ENCODE measurements around the gene KCNMA1.

GRCh38 chr10:77286531-77287508 lies 350.8 kb downstream of the KCNMA1 start:
- TF ChIP-seq CTCF (IDR thresholded peaks at IDR 0.05; ENCODE audit: poor library complexity, severe bottlenecking) (no peak), POLR2AphosphoS5 (IDR thresholded peaks at IDR 0.05) (no peak), TAF1 (IDR thresholded peaks at IDR 0.05; ENCODE audit: low read depth) (no peak), EZH2 (IDR thresholded peaks at IDR 0.05; ENCODE audit: borderline replicate concordance, insufficient read depth, low read length, poor library complexity, severe bottlenecking) (no peak), REST (IDR thresholded peaks at IDR 0.05; ENCODE audit: borderline replicate concordance) (no peak), EP300 (conservative IDR thresholded peaks at IDR 0.05; ENCODE audit: poor library complexity, severe bottlenecking) (no peak), SMC3 (conservative IDR thresholded peaks at IDR 0.05; ENCODE audit: poor library complexity) (no peak), RAD21 (conservative IDR thresholded peaks at IDR 0.05) (no peak)

Measured in neural cell (in vitro differentiated cells).